H9 (cell line): Measurements from ENCODE around the gene TTC23L. TPM values are rescaled to one million over a fixed set of nuclear protein-coding genes. Genes with fewer than 3 reads are reported as not detected.

Experiments
- DNase-seq: peaks from one replicate; pipeline ENCODE4 v3.0.0-alpha.2; 2017
- H2AFZ ChIP-seq: one replicate; pipeline ENCODE4 v1.6.1; 2013; ENCODE audit warnings: mild to moderate bottlenecking, low read length, control low read depth, moderate library complexity
- H2AK5ac ChIP-seq: 2 replicates; pipeline ENCODE4 v1.6.1; 2013; ENCODE audit warnings: low read length, control low read depth, mixed read lengths; ENCODE audit not compliant: insufficient read length
- H2BK120ac ChIP-seq: one replicate; pipeline ENCODE4 v1.6.1; 2013; ENCODE audit warnings: low read depth, mild to moderate bottlenecking, low read length, control low read depth, inconsistent platforms; ENCODE audit not compliant: poor library complexity, severe bottlenecking
- H2BK12ac ChIP-seq: 2 replicates; pipeline ENCODE4 v1.6.1; 2013; ENCODE audit warnings: low read length, control low read depth, mixed read lengths, low read depth; ENCODE audit not compliant: insufficient read length
- H2BK15ac ChIP-seq: 2 replicates; pipeline ENCODE4 v1.6.1; 2013; ENCODE audit warnings: low read depth, low read length, control low read depth
- H2BK20ac ChIP-seq: one replicate; pipeline ENCODE4 v1.6.1; 2013; ENCODE audit warnings: low read depth, mild to moderate bottlenecking, low read length, control low read depth, inconsistent platforms; ENCODE audit not compliant: poor library complexity, severe bottlenecking
- H2BK5ac ChIP-seq: 2 replicates; pipeline ENCODE4 v1.6.1; 2013; ENCODE audit warnings: low read length, control low read depth, mixed read lengths; ENCODE audit not compliant: insufficient read length
- H3K14ac ChIP-seq: 2 replicates; pipeline ENCODE4 v1.6.1; 2013; ENCODE audit warnings: low read length, control low read depth; ENCODE audit not compliant: insufficient read depth
- H3K18ac ChIP-seq: 2 replicates; pipeline ENCODE4 v1.6.1; 2013; ENCODE audit warnings: low read depth, mild to moderate bottlenecking, mixed read lengths, low read length, control low read depth; ENCODE audit not compliant: insufficient read length
- H3K23ac ChIP-seq: 2 replicates; pipeline ENCODE4 v1.6.1; 2013; ENCODE audit warnings: low read length, control low read depth, mixed read lengths, low read depth; ENCODE audit not compliant: insufficient read length
- H3K23me2 ChIP-seq: 2 replicates; pipeline ENCODE4 v1.6.1; 2013; ENCODE audit warnings: low read depth, mild to moderate bottlenecking, mixed read lengths, low read length, control low read depth; ENCODE audit not compliant: insufficient read length, poor library complexity, severe bottlenecking
- H3K27ac ChIP-seq: 2 replicates; pipeline ENCODE4 v1.5.1; 2013; ENCODE audit warnings: low read length, control low read depth, mixed read lengths, low read depth; ENCODE audit not compliant: insufficient read length
- H3K27me3 ChIP-seq: 2 replicates; pipeline ENCODE4 v1.6.1; 2013; ENCODE audit warnings: low read length, control low read depth, inconsistent platforms; ENCODE audit not compliant: insufficient read depth
- H3K4ac ChIP-seq: 2 replicates; pipeline ENCODE4 v1.6.1; 2013; ENCODE audit warnings: low read depth, mild to moderate bottlenecking, control low read depth, inconsistent platforms, low read length, moderate library complexity
- H3K4me1 ChIP-seq: 2 replicates; pipeline ENCODE4 v1.6.1; 2013; ENCODE audit warnings: low read length, control low read depth, inconsistent platforms; ENCODE audit not compliant: insufficient read depth
- H3K4me2 ChIP-seq: 2 replicates; pipeline ENCODE4 v1.6.1; 2013; ENCODE audit warnings: low read length, control low read depth, mixed read lengths; ENCODE audit not compliant: insufficient read length, insufficient read depth
- H3K56ac ChIP-seq: 2 replicates; pipeline ENCODE4 v1.6.1; 2013; ENCODE audit warnings: low read depth, mild to moderate bottlenecking, mixed read lengths, low read length, control low read depth; ENCODE audit not compliant: insufficient read length
- H3K79me1 ChIP-seq: 2 replicates; pipeline ENCODE4 v1.6.1; 2013; ENCODE audit warnings: low read depth, mild to moderate bottlenecking, moderate library complexity, low read length, control low read depth, inconsistent platforms; ENCODE audit not compliant: insufficient read depth, poor library complexity, severe bottlenecking
- H3K79me2 ChIP-seq: 2 replicates; pipeline ENCODE4 v1.6.1; 2013; ENCODE audit warnings: low read length, control low read depth, inconsistent platforms; ENCODE audit not compliant: insufficient read depth
- H3K9ac ChIP-seq: 2 replicates; pipeline ENCODE4 v1.6.1; 2013; ENCODE audit warnings: low read length, control low read depth, mixed read lengths; ENCODE audit not compliant: insufficient read length; ENCODE audit errors: extremely low read depth
- H3K9me3 ChIP-seq: one replicate; pipeline ENCODE4 v1.6.1; 2013; ENCODE audit warnings: low read depth, low read length, inconsistent platforms; ENCODE audit not compliant: control insufficient read depth
- H3T11ph ChIP-seq: one replicate; pipeline ENCODE4 v1.6.1; 2013; ENCODE audit warnings: mild to moderate bottlenecking, low read length, control low read depth, inconsistent platforms
- H4K20me1 ChIP-seq: one replicate; pipeline ENCODE4 v1.6.1; 2013; ENCODE audit not compliant: control insufficient read depth, insufficient read length, insufficient read depth
- H4K5ac ChIP-seq: 2 replicates; pipeline ENCODE4 v1.6.1; 2013; ENCODE audit warnings: low read depth, mild to moderate bottlenecking, mixed read lengths, low read length, control low read depth; ENCODE audit not compliant: insufficient read length
- H4K8ac ChIP-seq: replicated peaks from 2 replicates; pipeline ENCODE4 v1.6.1; 2013; ENCODE audit warnings: low read length, control low read depth, mixed read lengths, low read depth; ENCODE audit not compliant: insufficient read length
- H4K91ac ChIP-seq: 2 replicates; pipeline ENCODE4 v1.6.1; 2013; ENCODE audit warnings: low read depth, mild to moderate bottlenecking, moderate library complexity, mixed read lengths, low read length, control low read depth; ENCODE audit not compliant: insufficient read length
- H3K27ac Mint-ChIP-seq, 3 experiments: 2 replicates in 2 of 3; 3 replicates in 1 of 3; pipeline ENCODE4 v1.8.0; 2020 to 2021; ENCODE audit warnings: mixed read lengths in 3 of 3, mild to moderate bottlenecking in 1 of 3, moderate library complexity in 1 of 3
- H3K27me3 Mint-ChIP-seq: 2 replicates; pipeline ENCODE4 v1.8.0; 2021; ENCODE audit warnings: low read depth, mild to moderate bottlenecking, moderate library complexity, mixed read lengths
- H3K36me3 Mint-ChIP-seq, 3 experiments: 2 replicates in 2 of 3; 3 replicates in 1 of 3; pipeline ENCODE4 v1.8.0; 2020 to 2021; ENCODE audit warnings: low read depth in 3 of 3, mixed read lengths in 3 of 3; ENCODE audit not compliant: insufficient read depth in 1 of 3
- H3K4me1 Mint-ChIP-seq, 2 experiments: 2 replicates each; pipeline ENCODE4 v1.8.0; 2020; ENCODE audit warnings: mixed read lengths in 2 of 2
- H3K4me3 Mint-ChIP-seq, 2 experiments: 2 replicates in 1 of 2; 3 replicates in 1 of 2; pipeline ENCODE4 v1.8.0; 2020 to 2021; ENCODE audit warnings: mild to moderate bottlenecking in 2 of 2, mixed read lengths in 2 of 2, moderate library complexity in 1 of 2
- H3K9me3 Mint-ChIP-seq, 2 experiments: 2 replicates in 1 of 2; 3 replicates in 1 of 2; pipeline ENCODE4 v1.8.0; 2020; ENCODE audit warnings: mild to moderate bottlenecking in 2 of 2, mixed read lengths in 2 of 2, moderate library complexity in 1 of 2
- WGBS: extraction: QIAGEN DNeasy Blood & Tissue Kit; methylation state at CpG from one replicate; pipeline ENCODE4 v1.1.7; 2013; ENCODE audit warnings: missing lambda C conversion rate, low lambda C conversion rate, mixed read lengths; ENCODE audit not compliant: insufficient read length; ENCODE audit errors: extremely low coverage; 5-methylcytosine and 5-hydroxymethylcytosine counted together
- total RNA-seq: library from RNA; stranded (reverse); gene quantifications from 2 replicates; pipeline ENCODE4 v1.2.1, GENCODE V29; 2021
- TF ChIP-seq, protein P1 (sequence below): fragments of 200-600 bp; sonication (generic); conservative IDR thresholded peaks from 3 replicates; pipeline ENCODE4 v1.8.0; 2021; ENCODE audit warnings: antibody characterized with exemption, mild to moderate bottlenecking

The TTC23L gene
- total RNA-seq, 1 experiment from 2014 or later, result 0.96 TPM

- no peak overlapping the region for H2AFZ ChIP-seq
- Mint-ChIP-seq H3K27me3 (no peaks in the 10 kb centered on the region), H3K4me3 (no peak overlapping the region), H3K4me1 (peaks cover 13 to 15% of the 10 kb centered on the region in 2 experiments), H3K27ac (no peak overlapping the region), H3K9me3 (peaks cover 4% of the 10 kb centered on the region in 2 experiments; a peak in 3 of 5 replicates), H3K36me3 (peaks cover 39 to 63% (median 55%) of the 10 kb centered on the region in 3 experiments)
- H3K56ac ChIP-seq, result no peak overlapping the region
- no peak overlapping the region for H2AK5ac ChIP-seq
- no peak overlapping the region for H2BK20ac ChIP-seq
- H3K18ac ChIP-seq, result no peak overlapping the region
- no peak overlapping the region for H3K14ac ChIP-seq
- no peak overlapping the region for H3K23ac ChIP-seq
- no peak overlapping the region for H3K4me2 ChIP-seq
- no peaks in the 10 kb centered on the region for H3K23me2 ChIP-seq
- TF ChIP-seq, protein P1, sequence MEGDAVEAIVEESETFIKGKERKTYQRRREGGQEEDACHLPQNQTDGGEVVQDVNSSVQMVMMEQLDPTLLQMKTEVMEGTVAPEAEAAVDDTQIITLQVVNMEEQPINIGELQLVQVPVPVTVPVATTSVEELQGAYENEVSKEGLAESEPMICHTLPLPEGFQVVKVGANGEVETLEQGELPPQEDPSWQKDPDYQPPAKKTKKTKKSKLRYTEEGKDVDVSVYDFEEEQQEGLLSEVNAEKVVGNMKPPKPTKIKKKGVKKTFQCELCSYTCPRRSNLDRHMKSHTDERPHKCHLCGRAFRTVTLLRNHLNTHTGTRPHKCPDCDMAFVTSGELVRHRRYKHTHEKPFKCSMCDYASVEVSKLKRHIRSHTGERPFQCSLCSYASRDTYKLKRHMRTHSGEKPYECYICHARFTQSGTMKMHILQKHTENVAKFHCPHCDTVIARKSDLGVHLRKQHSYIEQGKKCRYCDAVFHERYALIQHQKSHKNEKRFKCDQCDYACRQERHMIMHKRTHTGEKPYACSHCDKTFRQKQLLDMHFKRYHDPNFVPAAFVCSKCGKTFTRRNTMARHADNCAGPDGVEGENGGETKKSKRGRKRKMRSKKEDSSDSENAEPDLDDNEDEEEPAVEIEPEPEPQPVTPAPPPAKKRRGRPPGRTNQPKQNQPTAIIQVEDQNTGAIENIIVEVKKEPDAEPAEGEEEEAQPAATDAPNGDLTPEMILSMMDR, result no peak
- no peaks in the 10 kb centered on the region for H4K20me1 ChIP-seq
- no peaks in the 10 kb centered on the region for H3K9me3 ChIP-seq
- no CpG with 5 or more reads among the region's 5 CpGs for WGBS
- no peak overlapping the region for H4K5ac ChIP-seq
- no peak overlapping the region for H2BK120ac ChIP-seq
- no peaks in the 10 kb centered on the region for H3K27me3 ChIP-seq
- no peak overlapping the region for H4K91ac ChIP-seq
- H3T11ph ChIP-seq, result no peak overlapping the region
- no peak overlapping the region for H4K8ac ChIP-seq
- no peak overlapping the region for H3K4ac ChIP-seq
- H3K79me1 ChIP-seq, result no peaks in the 10 kb centered on the region
- H3K79me2 ChIP-seq, result no peaks in the 10 kb centered on the region
- H3K9ac ChIP-seq, result no peak overlapping the region
- H2BK5ac ChIP-seq, result no peak overlapping the region
- no peak overlapping the region for H3K27ac ChIP-seq
- H3K4me1 ChIP-seq, result 0 out of 2 replicates have a peak, but pooled peaks cover 3% of the 10 kb centered on the region
- DNase-seq, result no peak
- H2BK15ac ChIP-seq, result no peak overlapping the region
- no peak overlapping the region for H2BK12ac ChIP-seq
Observed at GRCh38 chr5:34832568-34832967, 6.4 kb upstream of the TTC23L start.
